ENCODE results near the gene SMARCA4. TPM values are rescaled to one million over a fixed set of nuclear protein-coding genes. Genes with fewer than 3 reads are reported as not detected.
"Not testable (repeated sequence)": the region's sequence is repeated elsewhere in the genome, so short reads cannot be mapped to it uniquely, and the experiment has no call there.

Gene SMARCA4
- total RNA-seq, 2 experiments from 2014 or later = 107 to 114 TPM

GRCh38 chr19:10991076-10991475 is 30.2 kb downstream of the SMARCA4 start:
- H3K9me3 Mint-ChIP-seq (ENCODE audit: low read depth) = no peaks in the 10 kb centered on the region
- peaks cover 4% of the 10 kb centered on the region for H3K4me1 Mint-ChIP-seq
- H3K27ac Mint-ChIP-seq = no peak overlapping the region
- no peak overlapping the region for H3K4me3 Mint-ChIP-seq
- ATAC-seq = no peak
- CTCF ChIA-PET = no interaction called here
- no peaks in the 10 kb centered on the region for H3K27me3 Mint-ChIP-seq
- H3K36me3 Mint-ChIP-seq = peaks cover 17% of the 10 kb centered on the region
- no peak for DNase-seq

- CTCF ChIA-PET = no interaction called here
- Mint-ChIP-seq H3K4me1 (peaks cover 4% of the 10 kb centered on the region), H3K27ac (no peak overlapping the region), H3K36me3 (peaks cover 18% of the 10 kb centered on the region), H3K27me3 (no peaks in the 10 kb centered on the region), H3K9me3 (ENCODE audit: low read depth) (no peaks in the 10 kb centered on the region), H3K4me3 (no peak overlapping the region)
- DNase-seq (no peak), ATAC-seq (no peak)
Observed at GRCh38 chr19:10991521-10992081, 30.8 kb downstream of the SMARCA4 start.

- H3K36me3 Mint-ChIP-seq = peaks cover 21% of the 10 kb centered on the region
- ATAC-seq; DNase-seq; CTCF ChIA-PET; H3K4me1 Mint-ChIP-seq; H3K9me3 Mint-ChIP-seq (ENCODE audit: low read depth); H3K27me3 Mint-ChIP-seq; H3K27ac Mint-ChIP-seq; H3K4me3 Mint-ChIP-seq: not testable (repeated sequence)
Observed at GRCh38 chr19:10992174-10992573, 31.3 kb downstream of the SMARCA4 start.

- Mint-ChIP-seq H3K9me3 (ENCODE audit: low read depth) (no peaks in the 10 kb centered on the region), H3K27ac (no peak overlapping the region), H3K27me3 (no peaks in the 10 kb centered on the region), H3K36me3 (peaks cover 23% of the 10 kb centered on the region), H3K4me3 (no peak overlapping the region), H3K4me1 (peaks cover 4% of the 10 kb centered on the region)
- DNase-seq (no peak), ATAC-seq (no peak)
- CTCF ChIA-PET = no interaction called here
Observed at GRCh38 chr19:10995926-10996600, 35.2 kb downstream of the SMARCA4 start.

GRCh38 chr19:10998045-10998533 is 37.3 kb downstream of the SMARCA4 start:
- CTCF ChIA-PET = interaction anchor here (1.4 kb wide), 1 partner anchor 61 kb away, joined by 5 read pairs; no protein-coding TSS in a partner anchor
- H3K4me3 Mint-ChIP-seq = no peak overlapping the region
- no peaks in the 10 kb centered on the region for H3K27me3 Mint-ChIP-seq
- H3K4me1 Mint-ChIP-seq = no peaks in the 10 kb centered on the region
- no peak for DNase-seq
- H3K9me3 Mint-ChIP-seq (ENCODE audit: low read depth) = no peaks in the 10 kb centered on the region
- peak overlapping the region; percentile 6 for H3K27ac Mint-ChIP-seq
- H3K36me3 Mint-ChIP-seq = peaks cover 19% of the 10 kb centered on the region
- no peak for ATAC-seq

GRCh38 chr19:10998666-10999065 is 37.8 kb downstream of the SMARCA4 start:
- Mint-ChIP-seq H3K9me3 (ENCODE audit: low read depth) (no peaks in the 10 kb centered on the region), H3K4me1 (no peaks in the 10 kb centered on the region), H3K27ac (no peak overlapping the region), H3K4me3 (no peak overlapping the region), H3K36me3 (peaks cover 20% of the 10 kb centered on the region), H3K27me3 (no peaks in the 10 kb centered on the region)
- no peak for ATAC-seq
- no peak for DNase-seq
- CTCF ChIA-PET = interaction anchor here (1.4 kb wide), 1 partner anchor 62 kb away, joined by 5 read pairs; no protein-coding TSS in a partner anchor

- H3K27ac Mint-ChIP-seq = no peak overlapping the region
- H3K27me3 Mint-ChIP-seq = no peaks in the 10 kb centered on the region
- no peaks in the 10 kb centered on the region for H3K9me3 Mint-ChIP-seq (ENCODE audit: low read depth)
- no peak for ATAC-seq
- H3K36me3 Mint-ChIP-seq = peaks cover 22% of the 10 kb centered on the region
- no peaks in the 10 kb centered on the region for H3K4me1 Mint-ChIP-seq
- no peak for DNase-seq
- CTCF ChIA-PET = interaction anchor here (1.4 to 1.7 kb wide), 2 partner anchors 31 to 64 kb away, joined by 5 to 6 read pairs; no protein-coding TSS in a partner anchor
- H3K4me3 Mint-ChIP-seq = no peak overlapping the region
Observed at GRCh38 chr19:11005521-11005920, 44.7 kb downstream of the SMARCA4 start.

GRCh38 chr19:11007385-11007784 is 46.6 kb downstream of the SMARCA4 start:
- H3K4me3 Mint-ChIP-seq = no peak overlapping the region
- H3K4me1 Mint-ChIP-seq = no peaks in the 10 kb centered on the region
- no peaks in the 10 kb centered on the region for H3K9me3 Mint-ChIP-seq (ENCODE audit: low read depth)
- H3K27me3 Mint-ChIP-seq = no peaks in the 10 kb centered on the region
- CTCF ChIA-PET = interaction anchor here (0.7 to 1.3 kb wide), 3 partner anchors 71 to 141 kb away, joined by 3 to 4 read pairs (median 3); no protein-coding TSS in a partner anchor
- DNase-seq (no peak), ATAC-seq (no peak)
- H3K36me3 Mint-ChIP-seq = peaks cover 26% of the 10 kb centered on the region
- H3K27ac Mint-ChIP-seq = no peak overlapping the region

GRCh38 chr19:11007962-11008532 is 47.2 kb downstream of the SMARCA4 start:
- DNase-seq (no peak), ATAC-seq (no peak)
- H3K4me1 Mint-ChIP-seq = no peaks in the 10 kb centered on the region
- H3K27ac Mint-ChIP-seq = no peak overlapping the region
- no peaks in the 10 kb centered on the region for H3K27me3 Mint-ChIP-seq
- H3K4me3 Mint-ChIP-seq = no peak overlapping the region
- CTCF ChIA-PET = interaction anchor here (0.9 to 1.3 kb wide), 2 partner anchors 71 to 118 kb away, joined by 3 to 4 read pairs; no protein-coding TSS in a partner anchor
- no peaks in the 10 kb centered on the region for H3K9me3 Mint-ChIP-seq (ENCODE audit: low read depth)
- peaks cover 31% of the 10 kb centered on the region for H3K36me3 Mint-ChIP-seq

- peaks cover 32% of the 10 kb centered on the region for H3K36me3 Mint-ChIP-seq
- H3K27ac Mint-ChIP-seq = no peak overlapping the region
- no peaks in the 10 kb centered on the region for H3K9me3 Mint-ChIP-seq (ENCODE audit: low read depth)
Observed at GRCh38 chr19:11010041-11010440, 49.2 kb downstream of the SMARCA4 start.

GRCh38 chr19:11012507-11012906 is 51.7 kb downstream of the SMARCA4 start:
- Mint-ChIP-seq H3K27me3 (no peaks in the 10 kb centered on the region), H3K9me3 (ENCODE audit: low read depth) (no peaks in the 10 kb centered on the region), H3K27ac (no peak overlapping the region), H3K4me3 (no peak overlapping the region), H3K36me3 (peaks cover 36% of the 10 kb centered on the region), H3K4me1 (no peaks in the 10 kb centered on the region)
- CTCF ChIA-PET = interaction anchor here (2.8 kb wide), 1 partner anchor 70 kb away, joined by 8 read pairs; no protein-coding TSS in a partner anchor
- no peak for ATAC-seq
- DNase-seq = no peak

More at GRCh38 chr19:11010041-11010440, 49.2 kb downstream of the SMARCA4 start:
- Mint-ChIP-seq H3K4me1 (no peaks in the 10 kb centered on the region), H3K4me3 (no peak overlapping the region), H3K27me3 (no peaks in the 10 kb centered on the region)
- DNase-seq (no peak), ATAC-seq (no peak)
- CTCF ChIA-PET = interaction anchor here (1.6 to 2.8 kb wide), 3 partner anchors 26 to 68 kb away, joined by 4 to 8 read pairs (median 5); no protein-coding TSS in a partner anchor

GRCh38 chr19:11013771-11014170 is 52.9 kb downstream of the SMARCA4 start:
- Mint-ChIP-seq H3K9me3 (ENCODE audit: low read depth) (no peaks in the 10 kb centered on the region), H3K27ac (no peak overlapping the region), H3K4me3 (no peak overlapping the region), H3K36me3 (peaks cover 29% of the 10 kb centered on the region), H3K4me1 (no peaks in the 10 kb centered on the region), H3K27me3 (no peaks in the 10 kb centered on the region)
- DNase-seq = no peak
- CTCF ChIA-PET = no interaction called here
- ATAC-seq = no peak

- DNase-seq = no peak
- CTCF ChIA-PET = no interaction called here
- H3K27ac Mint-ChIP-seq = no peak overlapping the region
- H3K4me3 Mint-ChIP-seq = no peak overlapping the region
- no peaks in the 10 kb centered on the region for H3K9me3 Mint-ChIP-seq (ENCODE audit: low read depth)
- no peaks in the 10 kb centered on the region for H3K4me1 Mint-ChIP-seq
- peaks cover 26% of the 10 kb centered on the region for H3K36me3 Mint-ChIP-seq
- no peaks in the 10 kb centered on the region for H3K27me3 Mint-ChIP-seq
- ATAC-seq = no peak
Observed at GRCh38 chr19:11014403-11014911, 53.6 kb downstream of the SMARCA4 start.

All from activated CD8-positive, alpha-beta memory T cell treated with anti-CD3 and anti-CD28 coated beads, Interleukin-2, amount 10 ng/mL, durations not matched to agents 7 days and 5 days (primary cell).